GM12878 (cell line): ENCODE results near the gene TP53I11.

ENCODE experiments used
- FOXM1 ChIP-seq: IDR thresholded peaks from 2 replicates; pipeline ENCODE4 v1.6.1; 2012; ENCODE audit warnings: low read depth, mild to moderate bottlenecking, inconsistent platforms, low read length, moderate library complexity
- POLR2AphosphoS5 ChIP-seq: IDR thresholded peaks from 2 replicates; pipeline ENCODE4 v1.6.1; 2011; ENCODE audit warnings: mild to moderate bottlenecking, low read length, inconsistent platforms
- STAT3 ChIP-seq: IDR thresholded peaks from 2 replicates; pipeline ENCODE4 v1.6.1; 2011; ENCODE audit warnings: low read depth, low read length, improper control_type of control experiment
- TBL1XR1 ChIP-seq: IDR thresholded peaks from 2 replicates; pipeline ENCODE4 v1.6.1; 2012; ENCODE audit warnings: low read depth, low read length, improper control_type of control experiment
- USF2 ChIP-seq: IDR thresholded peaks from 2 replicates; pipeline ENCODE4 v1.6.1; 2011; ENCODE audit warnings: low read depth, low read length, improper control_type of control experiment, borderline replicate concordance

GRCh38 chr11:44946263-44946662 is 4.4 kb downstream of the TP53I11 start:
- TF ChIP-seq TBL1XR1 (no peak), STAT3 (no peak), FOXM1 (no peak), POLR2AphosphoS5 (no peak), USF2 (no peak)
